Nucleus accumbens (tissue), 56 donors: Measurements from ENCODE around the gene OR2T29.
"Not testable (repeated sequence)": the region's sequence is repeated elsewhere in the genome, so short reads cannot be mapped to it uniquely, and the experiment has no call there.

ENCODE experiments used
- DNase-seq, 56 donors: peaks; one replicate each; lab custom pipeline; 2025; lab: John Stamatoyannopoulos, UW

The OR2T29 gene

DNA sequence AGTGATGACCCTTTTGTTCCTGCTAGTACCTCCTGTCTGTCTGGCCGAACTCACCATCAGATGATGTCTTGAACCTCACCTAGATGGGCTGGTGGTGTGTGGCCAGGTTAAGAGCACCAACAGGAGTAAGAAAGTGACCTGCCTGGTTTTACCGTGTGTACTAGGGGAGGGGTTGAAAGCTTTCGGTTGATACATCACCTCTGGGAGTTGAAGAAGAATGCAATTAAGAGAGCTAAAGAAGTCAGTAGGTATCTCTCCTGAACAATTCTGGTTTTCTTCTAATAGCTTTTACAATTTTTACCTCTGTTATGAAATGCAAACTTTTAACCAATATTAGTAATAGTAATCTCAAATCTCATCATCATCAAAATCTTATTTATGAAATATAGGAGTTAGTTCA, at the start of gene OR2T29:
Gene OR2T29 (minus strand): TSS at position 101 of the 400 bp plus-strand sequence. CDS start 3,281 bp downstream, outside the sequence.
- not testable (repeated sequence) for DNase-seq

DNA sequence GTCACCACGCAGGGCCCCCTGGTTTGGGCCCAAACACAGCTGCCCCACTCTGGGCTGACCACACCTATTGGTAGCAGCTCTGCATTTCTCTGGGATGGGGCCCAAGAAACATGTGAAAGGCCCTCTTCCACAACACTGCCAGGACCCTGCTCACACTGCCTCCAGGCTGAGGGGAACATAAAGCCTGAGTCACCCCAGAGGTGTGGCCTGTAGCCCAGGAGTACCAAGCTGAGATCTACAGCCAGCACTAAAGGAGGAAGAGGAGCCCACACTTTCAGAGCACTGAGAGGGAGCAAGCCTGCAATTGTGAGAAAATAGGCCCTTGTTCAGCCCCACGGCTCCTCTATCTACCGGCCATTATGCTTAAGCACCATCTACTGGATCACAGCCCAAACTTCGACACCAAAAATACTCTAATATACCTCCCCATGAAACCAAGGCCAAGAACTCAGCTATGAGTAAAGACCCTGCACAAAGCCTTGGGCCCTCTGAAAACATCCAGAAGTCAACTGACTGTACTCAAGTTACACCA, 49.4 kb upstream of the OR2T29 start:
- DNase-seq = no peak

DNA sequence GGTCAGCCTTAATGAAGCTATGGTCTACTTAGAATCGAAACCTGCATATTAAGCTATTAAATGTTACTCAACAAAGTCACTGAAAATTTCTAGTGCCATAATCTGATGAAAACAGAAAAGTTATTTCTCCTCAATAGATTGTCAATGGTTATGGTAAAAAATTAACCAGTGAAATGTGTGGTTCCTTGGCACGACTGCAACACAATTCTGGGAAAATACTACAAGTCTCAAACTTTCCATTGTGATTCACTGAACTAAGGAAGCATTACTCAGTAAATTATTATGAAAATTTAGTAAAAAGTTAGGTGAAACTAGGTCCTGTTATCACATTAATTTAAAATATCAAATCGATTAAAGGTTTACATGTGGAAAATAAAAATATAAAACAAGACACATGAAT, 47.7 kb upstream of the OR2T29 start:
- no peak for DNase-seq

GRCh38 chr1:248599396-248599795, 36.8 kb upstream of the OR2T29 start:
- DNase-seq = no peak

DNA sequence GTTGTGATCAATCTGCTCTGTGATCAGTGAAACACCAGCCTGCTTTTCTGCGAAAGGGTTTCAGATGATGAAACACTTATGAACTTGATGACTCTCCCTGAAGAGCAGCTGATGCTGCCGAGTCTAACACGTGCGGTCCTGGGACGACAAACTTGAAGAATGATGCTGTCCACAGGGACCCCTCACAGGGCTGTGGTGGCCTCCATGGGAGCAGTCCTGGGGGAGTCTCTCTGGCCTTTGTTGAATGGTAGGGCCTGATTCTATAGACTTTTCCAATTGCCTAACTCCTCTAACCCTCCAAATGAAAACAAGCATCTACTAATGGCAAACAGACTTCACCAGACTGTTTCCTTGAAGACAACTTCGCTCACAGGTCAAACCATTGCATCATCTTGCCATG, 35.0 kb upstream of the OR2T29 start, which contains the start of gene OR2T10:
Gene OR2T10 (minus strand): TSS at position 112 of the 400 bp plus-strand sequence. CDS start 3,932 bp downstream, outside the sequence.
- no peak for DNase-seq

- DNase-seq = no peak
These were observed 34.0 kb upstream of the OR2T29 start for GRCh38 chr1:248596615-248597014.

DNA sequence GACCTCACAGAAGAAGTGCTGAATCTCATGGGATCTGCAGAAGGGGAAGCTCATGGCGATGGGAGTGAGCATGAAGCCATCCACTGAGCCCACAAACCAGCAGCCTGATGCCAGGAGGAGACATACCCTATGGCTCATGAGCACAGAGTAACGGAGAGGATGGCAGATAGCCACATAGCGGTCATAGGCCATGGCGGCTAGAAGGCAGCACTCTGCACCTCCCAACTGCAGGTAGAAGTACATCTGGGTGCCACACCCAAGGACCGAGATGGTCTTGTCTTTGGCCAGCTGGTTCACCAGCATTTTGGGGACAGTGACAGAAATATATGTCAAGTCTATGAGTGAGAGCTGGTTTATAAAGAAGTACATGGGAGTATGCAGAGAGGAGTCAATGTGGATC, 30.7 kb upstream of the OR2T29 start:
- DNase-seq = no peak

DNA sequence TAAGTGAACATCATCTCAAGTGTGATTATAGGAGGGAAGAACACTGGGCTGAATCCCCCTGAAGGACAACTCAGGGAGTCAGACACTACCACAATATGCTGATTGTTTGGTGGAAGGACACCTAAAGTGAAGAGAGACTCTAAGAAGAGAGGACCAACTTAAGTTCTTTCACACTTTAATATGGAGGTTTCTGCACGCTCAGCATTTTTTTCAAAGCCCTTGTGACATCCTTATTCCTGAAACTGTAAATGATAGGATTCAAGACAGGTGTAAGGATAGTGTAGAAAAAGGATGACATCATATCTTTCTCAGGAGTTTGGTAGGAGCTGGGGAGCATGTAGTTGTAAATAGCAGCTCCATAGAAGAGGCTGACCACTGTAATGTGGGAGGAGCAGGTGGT, 30.1 kb upstream of the OR2T29 start:
- no peak for DNase-seq

DNA sequence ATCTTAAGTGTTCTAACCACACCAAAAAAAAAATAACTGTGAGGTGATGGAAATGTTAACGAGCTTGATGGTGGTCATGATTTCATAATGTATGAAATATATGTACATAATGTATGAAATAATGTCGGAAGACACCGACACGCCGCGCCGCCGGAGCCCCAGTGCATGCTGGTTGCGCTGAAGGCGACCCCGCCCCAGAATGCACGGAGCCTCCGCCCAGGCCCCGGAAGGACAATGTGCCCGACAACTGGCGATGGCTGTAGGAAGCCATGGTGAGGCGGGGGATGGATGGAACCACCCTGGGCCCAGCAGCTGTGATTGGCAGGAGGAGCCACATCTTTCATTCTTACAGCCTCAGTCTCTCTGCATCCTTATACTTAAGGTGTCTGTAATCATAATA, 27.5 kb upstream of the OR2T29 start:
- DNase-seq = no peak

GRCh38 chr1:248589334-248589733, 26.8 kb upstream of the OR2T29 start:
- DNase-seq = no peak

- no peak for DNase-seq
These were observed 22.7 kb upstream of the OR2T29 start for GRCh38 chr1:248585266-248585665.

DNA sequence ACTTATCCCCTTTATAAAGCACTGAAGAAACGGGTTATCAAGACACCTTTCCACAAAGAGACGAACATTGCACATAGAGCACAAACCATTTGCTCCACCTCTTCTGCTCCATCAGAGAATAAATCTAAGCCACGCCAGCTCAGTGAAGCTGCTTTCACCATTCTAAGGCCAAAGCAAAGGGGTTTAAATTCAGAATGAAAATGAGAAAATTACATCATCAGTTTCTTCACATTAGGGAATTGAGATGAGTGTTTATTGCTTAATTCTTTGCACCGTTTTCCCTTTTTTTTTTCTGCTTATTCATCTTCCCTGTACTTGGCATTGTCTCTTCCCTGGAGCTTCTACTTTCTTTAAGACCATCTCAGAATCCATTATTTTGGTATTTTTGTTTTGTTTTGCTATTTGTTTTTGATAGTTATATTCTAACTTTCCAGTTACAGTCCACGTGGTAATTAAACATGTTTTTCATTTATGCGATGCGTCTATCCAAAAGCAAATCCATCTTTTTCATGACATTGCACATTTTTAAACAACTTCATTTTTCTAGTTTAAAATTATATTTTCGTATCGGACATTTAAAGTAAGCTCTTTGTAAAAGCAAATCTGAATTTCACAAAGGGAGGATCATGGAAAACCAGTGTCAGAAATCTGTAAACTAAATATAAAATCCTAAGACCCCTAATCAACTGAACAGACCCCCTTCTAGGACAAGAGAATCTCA, 13.8 kb upstream of the OR2T29 start:
- no peak for DNase-seq

DNA sequence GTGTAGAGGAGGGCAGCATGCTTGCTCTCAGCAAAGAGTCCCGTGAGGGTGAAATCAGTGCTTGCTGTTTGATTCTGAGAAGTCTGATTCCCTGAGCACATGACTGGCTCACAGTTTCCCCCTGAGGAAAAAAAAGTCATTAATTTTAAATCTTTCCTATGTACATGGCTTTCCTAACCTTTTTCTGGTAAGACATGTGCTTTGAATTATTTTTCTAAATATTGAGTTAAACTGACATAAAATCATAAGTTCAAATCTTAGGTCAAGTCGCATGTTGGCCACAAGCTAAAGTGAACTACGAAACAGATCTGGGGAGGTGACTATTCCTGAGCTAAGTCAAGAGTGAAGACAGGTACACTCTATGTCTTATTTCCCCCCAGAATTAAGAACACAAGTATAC, 12.1 kb upstream of the OR2T29 start, which contains the start of gene OR2T34:
Gene OR2T34 (minus strand): TSS at position 101 of the 400 bp plus-strand sequence. CDS start 0 bp downstream, at position 101.
- DNase-seq = not testable (repeated sequence)

GRCh38 chr1:248573856-248574255, 11.3 kb upstream of the OR2T29 start:
- not testable (repeated sequence) for DNase-seq

DNA sequence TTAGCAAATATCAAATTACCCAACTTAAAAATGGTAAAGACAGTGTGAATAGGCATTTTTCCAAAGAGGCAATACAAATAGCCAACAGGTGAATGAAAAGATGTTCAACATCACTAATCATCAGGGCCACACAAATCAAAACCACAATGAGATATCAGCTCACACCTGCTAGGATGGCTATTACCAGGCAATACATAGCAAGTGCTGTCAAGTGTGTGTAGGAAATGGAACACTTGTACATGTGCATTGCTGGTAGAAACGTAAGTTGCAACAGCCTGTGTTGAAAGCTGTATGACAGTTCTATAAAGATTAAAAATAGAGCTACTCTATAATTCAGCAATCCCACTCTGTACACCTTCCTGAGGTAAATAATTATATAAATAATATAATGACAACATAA, 9.5 kb upstream of the OR2T29 start:
- not testable (repeated sequence) for DNase-seq

DNA sequence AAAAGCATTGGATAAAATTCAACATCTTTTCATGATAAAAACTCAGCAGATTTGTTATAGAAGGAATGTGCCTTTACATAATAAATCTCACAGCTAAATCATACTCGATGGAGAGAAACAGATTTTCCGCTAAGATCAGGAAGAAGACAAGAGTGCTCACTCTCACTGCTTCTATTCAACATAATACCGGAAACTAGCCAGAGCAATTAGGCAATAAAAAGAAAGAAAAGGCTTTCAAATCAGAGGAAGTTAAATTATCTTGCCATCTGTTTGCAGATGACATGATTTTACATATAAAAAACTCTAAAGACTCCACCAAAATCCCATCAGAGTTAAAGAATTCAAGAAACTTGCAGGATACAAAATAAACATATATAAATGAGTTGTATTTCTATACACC, 8.2 kb upstream of the OR2T29 start:
- not testable (repeated sequence) for DNase-seq

DNA sequence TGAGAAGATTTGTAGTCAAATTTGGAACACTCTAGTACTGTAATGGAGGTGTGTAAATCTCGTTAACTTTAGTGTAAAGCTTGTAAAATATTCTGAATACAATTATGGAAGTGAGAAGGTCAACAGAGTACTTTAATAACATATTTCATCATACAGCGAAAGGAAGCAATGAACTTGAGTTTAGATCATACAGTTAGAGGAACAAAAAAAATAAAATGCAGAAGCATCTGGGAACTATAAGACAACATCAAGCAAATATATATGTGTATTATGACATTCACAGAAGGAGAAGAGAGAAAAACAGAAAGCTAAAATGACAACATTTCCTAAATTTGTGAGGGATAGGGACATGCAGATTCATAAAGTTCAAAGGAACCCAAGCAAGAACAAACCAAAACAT, 6.5 kb upstream of the OR2T29 start:
- not testable (repeated sequence) for DNase-seq

- DNase-seq = not testable (repeated sequence)
These were observed 3.2 kb upstream of the OR2T29 start for GRCh38 chr1:248565530-248566373.

- not testable (repeated sequence) for DNase-seq
These were observed 11.5 kb downstream of the OR2T29 start for GRCh38 chr1:248551027-248551426.

- DNase-seq = not testable (repeated sequence)
These were observed 15.2 kb downstream of the OR2T29 start for GRCh38 chr1:248547383-248547782.

GRCh38 chr1:248537449-248537848, 25.1 kb downstream of the OR2T29 start:
- DNase-seq = not testable (repeated sequence)
